ENCODE measurements around the gene RMI1.

RMI1 gene

DNA sequence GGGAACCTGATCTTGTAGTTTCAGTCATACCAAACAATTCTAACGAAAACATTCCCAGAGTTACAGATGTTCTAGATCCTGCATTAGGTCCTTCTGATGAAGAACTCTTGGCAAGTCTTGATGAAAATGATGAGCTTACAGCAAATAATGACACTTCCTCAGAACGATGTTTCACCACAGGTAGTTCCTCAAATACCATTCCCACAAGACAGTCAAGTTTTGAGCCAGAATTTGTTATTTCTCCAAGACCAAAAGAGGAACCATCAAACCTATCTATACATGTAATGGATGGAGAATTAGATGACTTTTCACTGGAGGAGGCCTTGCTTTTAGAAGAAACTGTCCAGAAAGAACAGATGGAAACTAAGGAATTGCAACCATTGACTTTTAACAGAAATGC lies 21.0 kb downstream of the RMI1 start:
- TF ChIP-seq, protein P1, sequence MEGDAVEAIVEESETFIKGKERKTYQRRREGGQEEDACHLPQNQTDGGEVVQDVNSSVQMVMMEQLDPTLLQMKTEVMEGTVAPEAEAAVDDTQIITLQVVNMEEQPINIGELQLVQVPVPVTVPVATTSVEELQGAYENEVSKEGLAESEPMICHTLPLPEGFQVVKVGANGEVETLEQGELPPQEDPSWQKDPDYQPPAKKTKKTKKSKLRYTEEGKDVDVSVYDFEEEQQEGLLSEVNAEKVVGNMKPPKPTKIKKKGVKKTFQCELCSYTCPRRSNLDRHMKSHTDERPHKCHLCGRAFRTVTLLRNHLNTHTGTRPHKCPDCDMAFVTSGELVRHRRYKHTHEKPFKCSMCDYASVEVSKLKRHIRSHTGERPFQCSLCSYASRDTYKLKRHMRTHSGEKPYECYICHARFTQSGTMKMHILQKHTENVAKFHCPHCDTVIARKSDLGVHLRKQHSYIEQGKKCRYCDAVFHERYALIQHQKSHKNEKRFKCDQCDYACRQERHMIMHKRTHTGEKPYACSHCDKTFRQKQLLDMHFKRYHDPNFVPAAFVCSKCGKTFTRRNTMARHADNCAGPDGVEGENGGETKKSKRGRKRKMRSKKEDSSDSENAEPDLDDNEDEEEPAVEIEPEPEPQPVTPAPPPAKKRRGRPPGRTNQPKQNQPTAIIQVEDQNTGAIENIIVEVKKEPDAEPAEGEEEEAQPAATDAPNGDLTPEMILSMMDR (IDR thresholded peaks at IDR 0.05; ENCODE audit: low read depth, low read length) = no peak
- no peak for TF ChIP-seq EZH2phosphoT487 (IDR thresholded peaks at IDR 0.05; ENCODE audit: low read depth)
- H4K20me1 ChIP-seq (ENCODE audit: insufficient read depth, low read length) = 0 out of 2 replicates have a peak, but pooled peaks cover 7% of the 10 kb centered on the region
- no peaks in the 10 kb centered on the region for H3K9me3 ChIP-seq (ENCODE audit: insufficient read depth, low read length)
- peaks cover 40% of the 10 kb centered on the region for H3K36me3 ChIP-seq (replicated peaks; ENCODE audit: low read depth, low read length)
- H2AFZ ChIP-seq (ENCODE audit: low read depth, low read length) = no peak overlapping the region
- H3K4me1 ChIP-seq (ENCODE audit: low read length) = no peaks in the 10 kb centered on the region
- no peak overlapping the region for H3K4me2 ChIP-seq (ENCODE audit: low read length)
- no peak overlapping the region for H3K27ac ChIP-seq (ENCODE audit: low read length)
- H3K27me3 ChIP-seq (ENCODE audit: low read depth, low read length) = no peaks in the 10 kb centered on the region
- H3K79me2 ChIP-seq (ENCODE audit: low read length) = peaks cover 21% of the 10 kb centered on the region
- no peak overlapping the region for H3K9ac ChIP-seq (ENCODE audit: low read length)
- H3K4me3 ChIP-seq (ENCODE audit: low read length) = no peak overlapping the region

DNA sequence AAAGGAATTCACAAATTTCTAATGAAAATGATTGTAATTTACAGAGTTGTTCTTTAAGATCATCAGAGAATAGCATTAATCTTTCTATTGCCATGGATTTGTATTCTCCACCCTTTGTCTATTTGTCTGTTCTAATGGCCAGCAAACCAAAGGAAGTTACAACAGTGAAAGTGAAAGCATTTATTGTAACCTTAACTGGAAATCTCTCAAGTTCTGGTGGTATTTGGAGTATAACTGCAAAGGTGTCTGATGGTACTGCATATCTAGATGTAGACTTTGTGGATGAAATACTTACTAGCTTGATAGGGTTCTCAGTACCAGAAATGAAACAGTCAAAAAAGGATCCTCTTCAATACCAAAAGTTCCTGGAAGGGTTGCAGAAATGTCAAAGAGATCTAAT lies 21.7 kb downstream of the RMI1 start:
- Histone ChIP-seq H3K4me1 (ENCODE audit: low read length) (no peaks in the 10 kb centered on the region), H3K36me3 (replicated peaks; ENCODE audit: low read depth, low read length) (peaks cover 41% of the 10 kb centered on the region), H4K20me1 (ENCODE audit: insufficient read depth, low read length) (0 out of 2 replicates have a peak, but pooled peaks cover 6% of the 10 kb centered on the region), H3K27me3 (ENCODE audit: low read depth, low read length) (no peaks in the 10 kb centered on the region), H3K79me2 (ENCODE audit: low read length) (peaks cover 15% of the 10 kb centered on the region), H2AFZ (ENCODE audit: low read depth, low read length) (no peak overlapping the region), H3K9ac (ENCODE audit: low read length) (no peak overlapping the region), H3K4me2 (ENCODE audit: low read length) (no peak overlapping the region), H3K4me3 (ENCODE audit: low read length) (no peak overlapping the region), H3K9me3 (ENCODE audit: insufficient read depth, low read length) (no peaks in the 10 kb centered on the region), H3K27ac (ENCODE audit: low read length) (no peak overlapping the region)
- TF ChIP-seq, protein P1 (IDR thresholded peaks at IDR 0.05; ENCODE audit: low read depth, low read length) = no peak
- TF ChIP-seq EZH2phosphoT487 (IDR thresholded peaks at IDR 0.05; ENCODE audit: low read depth) = no peak

DNA sequence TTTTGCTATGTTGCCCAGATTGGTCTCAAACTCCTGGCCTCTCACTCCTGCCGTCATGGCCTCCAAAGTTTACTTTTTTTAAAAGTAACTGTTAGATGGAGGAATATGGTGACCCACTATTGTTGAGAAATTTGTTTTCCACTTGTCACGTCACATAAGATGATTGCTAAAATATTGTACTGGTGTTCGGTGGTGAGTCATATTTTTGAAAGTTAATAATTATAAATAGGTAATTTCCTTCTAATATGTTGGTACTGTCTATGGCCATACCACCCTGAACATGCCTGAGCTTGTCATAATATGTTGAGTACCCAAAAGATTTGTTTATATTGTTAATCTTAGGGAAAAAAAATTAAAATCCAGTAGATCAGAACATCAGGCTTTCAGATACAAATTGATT lies 22.6 kb downstream of the RMI1 start:
- peaks cover 8% of the 10 kb centered on the region for H3K79me2 ChIP-seq (ENCODE audit: low read length)
- no peak overlapping the region for H3K27ac ChIP-seq (ENCODE audit: low read length)
- H3K4me3 ChIP-seq (ENCODE audit: low read length) = no peak overlapping the region
- no peaks in the 10 kb centered on the region for H3K9me3 ChIP-seq (ENCODE audit: insufficient read depth, low read length)
- H4K20me1 ChIP-seq (ENCODE audit: insufficient read depth, low read length) = 0 out of 2 replicates have a peak, but pooled peaks cover 2% of the 10 kb centered on the region
- no peaks in the 10 kb centered on the region for H3K4me1 ChIP-seq (ENCODE audit: low read length)
- TF ChIP-seq EZH2phosphoT487 (IDR thresholded peaks at IDR 0.05; ENCODE audit: low read depth) = no peak
- TF ChIP-seq, protein P1 (IDR thresholded peaks at IDR 0.05; ENCODE audit: low read depth, low read length) = no peak
- H2AFZ ChIP-seq (ENCODE audit: low read depth, low read length) = no peak overlapping the region
- no peak overlapping the region for H3K4me2 ChIP-seq (ENCODE audit: low read length)
- H3K36me3 ChIP-seq (replicated peaks; ENCODE audit: low read depth, low read length) = peaks cover 44% of the 10 kb centered on the region
- H3K27me3 ChIP-seq (ENCODE audit: low read depth, low read length) = no peaks in the 10 kb centered on the region
- no peak overlapping the region for H3K9ac ChIP-seq (ENCODE audit: low read length)

DNA sequence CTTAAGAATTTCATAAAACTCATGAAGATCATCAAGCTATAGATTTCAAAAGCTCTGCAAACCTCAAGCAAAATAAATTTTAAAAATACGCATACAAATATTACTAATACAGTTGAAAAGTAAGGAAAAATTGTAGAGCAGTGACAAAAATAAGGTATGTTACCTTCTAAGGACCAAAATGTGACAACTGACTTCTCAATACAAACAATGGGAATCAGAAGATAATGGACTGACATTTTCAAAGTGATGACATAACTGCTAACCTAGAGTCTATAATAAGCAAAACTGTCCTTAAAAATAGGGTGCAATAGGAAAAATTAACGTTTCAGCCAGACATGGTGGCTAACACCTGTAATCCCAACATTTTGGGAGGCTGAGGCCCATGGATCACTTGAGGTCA lies 27.1 kb downstream of the RMI1 start:
- peaks cover 21% of the 10 kb centered on the region for H3K36me3 ChIP-seq (replicated peaks; ENCODE audit: low read depth, low read length)
- no peaks in the 10 kb centered on the region for H3K79me2 ChIP-seq (ENCODE audit: low read length)
- no peaks in the 10 kb centered on the region for H3K27me3 ChIP-seq (ENCODE audit: low read depth, low read length)
- H3K4me3 ChIP-seq (ENCODE audit: low read length) = no peak overlapping the region
- no peaks in the 10 kb centered on the region for H3K4me1 ChIP-seq (ENCODE audit: low read length)
- no peak overlapping the region for H3K9ac ChIP-seq (ENCODE audit: low read length)
- H3K9me3 ChIP-seq (ENCODE audit: insufficient read depth, low read length) = no peaks in the 10 kb centered on the region
- H3K4me2 ChIP-seq (ENCODE audit: low read length) = no peak overlapping the region
- H2AFZ ChIP-seq (ENCODE audit: low read depth, low read length) = no peak overlapping the region
- no peak overlapping the region for H3K27ac ChIP-seq (ENCODE audit: low read length)
- no peak for TF ChIP-seq EZH2phosphoT487 (IDR thresholded peaks at IDR 0.05; ENCODE audit: low read depth)
- TF ChIP-seq, protein P1 (IDR thresholded peaks at IDR 0.05; ENCODE audit: low read depth, low read length) = no peak
- no peaks in the 10 kb centered on the region for H4K20me1 ChIP-seq (ENCODE audit: insufficient read depth, low read length)
